ENCODE measurements around the gene HSPA4.

GRCh38 chr5:133047404-133047803, 4.4 kb upstream of the HSPA4 start:
- no peak for TF ChIP-seq EZH2 (IDR thresholded peaks at IDR 0.05; ENCODE audit: insufficient read depth, poor library complexity, severe bottlenecking)
- no peak for TF ChIP-seq EZH2phosphoT487 (IDR thresholded peaks at IDR 0.05; ENCODE audit: insufficient read depth, low read depth)
